T-cell (primary cell): ENCODE measurements around the gene FOXI3. TPM values are rescaled to one million over a fixed set of nuclear protein-coding genes. Genes with fewer than 3 reads are reported as not detected.

Experiments used
- ATAC-seq, 4 experiments: fragments of 200-7000 bp in 3 of 4; fragments of 150-1000 bp in 1 of 4; cut with Tn5 transposase; replicated peaks in 1 of 4; 1 replicate in 3 of 4; 2 replicates in 1 of 4; pipeline ENCODE4 v1.10.0; 2021; ENCODE audit warnings: moderate library complexity in 3 of 4, mild to moderate bottlenecking in 2 of 4, moderate number of reproducible peaks in 1 of 4
- CTCF ChIA-PET, 2 donors: fragments of 300-600 bp; sonication (Branson Sonifier 250); formaldehyde crosslinking; loops; one replicate each; lab custom pipeline; 2022; ENCODE audit warnings: antibody characterized with exemption in 2 of 2; lab: Charles Lee
- POLR2A ChIA-PET, 2 donors: fragments of 300-600 bp; sonication (Branson Sonifier 250); formaldehyde crosslinking; loops; one replicate each; lab custom pipeline; 2022; ENCODE audit warnings: antibody characterized with exemption in 2 of 2; lab: Charles Lee
- DNase-seq, 35 experiments: peaks; one replicate each; pipeline versions ENCODE4 v3.0.0 to v3.0.0-alpha.2; 2013 to 2023
- H3K27ac ChIP-seq: one replicate; pipeline ENCODE4 v1.5.1; 2013; ENCODE audit warnings: low read length
- H3K27me3 ChIP-seq, 2 experiments: replicated peaks in 1 of 2; 1 replicate in 1 of 2; 2 replicates in 1 of 2; pipeline versions ENCODE4 v1.6.1 to v1.7.0; 2013; ENCODE audit warnings: low read length in 1 of 2, mixed read lengths in 1 of 2; ENCODE audit not compliant: control insufficient read depth in 2 of 2, insufficient read depth in 2 of 2; ENCODE audit errors: extremely low read depth in 1 of 2
- H3K36me3 ChIP-seq, 2 donors: 1 replicate in 1 of 2; 2 replicates in 1 of 2; pipeline versions ENCODE4 v1.6.1 to v1.7.0; 2013; ENCODE audit warnings: low read length in 1 of 2; ENCODE audit not compliant: control insufficient read depth in 2 of 2, insufficient read depth in 1 of 2; ENCODE audit errors: extremely low read depth in 1 of 2
- H3K4me1 ChIP-seq, 2 experiments: 1 replicate in 1 of 2; 2 replicates in 1 of 2; pipeline versions ENCODE4 v1.6.1 to v1.7.0; 2013; ENCODE audit warnings: low read length in 2 of 2, mixed read lengths in 1 of 2; ENCODE audit not compliant: insufficient read depth in 2 of 2, control insufficient read depth in 1 of 2; ENCODE audit errors: extremely low read depth in 1 of 2
- H3K4me3 ChIP-seq, 2 donors: 1 replicate in 1 of 2; 2 replicates in 1 of 2; pipeline versions ENCODE4 v1.5.1 to v1.7.0; 2013; ENCODE audit warnings: mild to moderate bottlenecking in 2 of 2, low read length in 1 of 2, moderate library complexity in 1 of 2; ENCODE audit not compliant: control insufficient read depth in 1 of 2; ENCODE audit errors: extremely low read depth in 1 of 2
- H3K9me3 ChIP-seq: 2 replicates; pipeline ENCODE4 v1.7.0; 2013
- H3K27ac Mint-ChIP-seq, 2 donors: one replicate each; pipeline ENCODE4 v1.8.0; 2020 to 2021; ENCODE audit warnings: mild to moderate bottlenecking in 2 of 2, mixed read lengths in 2 of 2
- H3K27me3 Mint-ChIP-seq, 2 donors: one replicate each; pipeline ENCODE4 v1.8.0; 2021 to 2022; ENCODE audit warnings: mixed read lengths in 2 of 2
- H3K36me3 Mint-ChIP-seq: one replicate; pipeline ENCODE4 v1.8.0; 2021; ENCODE audit warnings: mixed read lengths
- H3K4me1 Mint-ChIP-seq, 3 donors: one replicate each; pipeline ENCODE4 v1.8.0; 2020 to 2022; ENCODE audit warnings: mixed read lengths in 3 of 3, mild to moderate bottlenecking in 1 of 3
- H3K4me3 Mint-ChIP-seq, 3 donors: one replicate each; pipeline ENCODE4 v1.8.0; 2020 to 2022; ENCODE audit warnings: mild to moderate bottlenecking in 3 of 3, mixed read lengths in 3 of 3, moderate library complexity in 3 of 3
- H3K9me3 Mint-ChIP-seq, 3 donors: one replicate each; pipeline ENCODE4 v1.8.0; 2020 to 2022; ENCODE audit warnings: mixed read lengths in 3 of 3
- WGBS: methylation state at CpG from one replicate; pipeline ENCODE4 v1.1.5; 2013; ENCODE audit warnings: missing lambda C conversion rate; ENCODE audit not compliant: insufficient coverage; 5-methylcytosine and 5-hydroxymethylcytosine counted together
- total RNA-seq, 35 experiments: library from RNA in 6 of 35; stranded (reverse) in 6 of 35; fragments of 120-200 nt in 1 of 35; gene quantifications; one replicate each; pipeline versions ENCODE4 v1.2.1 to v1.2.4 and lab custom pipeline; 2013 to 2026

The FOXI3 gene
- not detected for total RNA-seq
- not detected for total RNA-seq (2013)
- 0 to 0.11 (median 0) reads per million in 29 experiments for total RNA-seq (lab: John Stamatoyannopoulos, UW)

DNA sequence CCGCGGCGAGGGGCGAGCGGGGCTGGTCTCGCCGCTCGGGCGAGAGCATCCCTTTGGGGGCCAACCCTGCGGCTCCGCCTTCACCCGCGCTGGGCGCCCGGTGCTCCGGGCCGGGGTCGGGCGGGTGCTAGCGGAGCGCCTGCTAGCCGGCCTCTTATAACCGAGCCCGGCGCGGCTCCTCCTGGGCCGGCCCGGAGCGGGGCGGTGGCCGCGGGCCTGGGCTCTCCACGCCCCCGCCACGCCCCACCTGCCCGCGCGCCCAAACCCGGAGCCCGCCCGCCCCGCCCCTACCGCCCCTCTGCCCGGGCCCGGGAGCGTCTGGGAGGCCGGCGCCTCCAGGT lies at the start of gene FOXI3:
Gene FOXI3, minus strand, starts transcription at position 129 of the 341 bp plus-strand sequence. CDS start 158 bp downstream, outside the sequence.
- DNase-seq (peak in 1 of 35 experiments; percentile 1), ATAC-seq (peak in 3 of 4 experiments; percentile 23 to 34 (median 32))
- peak within 1 kb of the TSS; percentile 64 to 80 (median 75) for H3K4me3 Mint-ChIP-seq
- H3K27me3 Mint-ChIP-seq, result peaks cover 48 to 70% of the 10 kb centered on the region in 2 donors
- Histone ChIP-seq H3K9me3 (no peaks in the 10 kb centered on the region), H3K27me3 (peaks cover 23 to 54% of the 10 kb centered on the region in 2 experiments), H3K36me3 (no peaks in the 10 kb centered on the region), H3K4me1 (peaks cover 8 to 11% of the 10 kb centered on the region in 2 experiments), H3K4me3 (peak within 1 kb of the TSS in 1 of 2 donors; percentile 59), H3K27ac (no peak within 1 kb of the TSS)
- WGBS, result 2% methylated on average over 33 of the region's 48 CpGs
- peaks cover 0 to 15% (median 15%) of the 10 kb centered on the region in 3 donors for H3K4me1 Mint-ChIP-seq
- H3K9me3 Mint-ChIP-seq, result no peaks in the 10 kb centered on the region
- H3K27ac Mint-ChIP-seq, result peak within 1 kb of the TSS in 1 of 2 donors; percentile 27
- H3K36me3 Mint-ChIP-seq, result no peaks in the 10 kb centered on the region
- POLR2A ChIA-PET, result no interaction called here
- CTCF ChIA-PET, result no interaction called here

DNA sequence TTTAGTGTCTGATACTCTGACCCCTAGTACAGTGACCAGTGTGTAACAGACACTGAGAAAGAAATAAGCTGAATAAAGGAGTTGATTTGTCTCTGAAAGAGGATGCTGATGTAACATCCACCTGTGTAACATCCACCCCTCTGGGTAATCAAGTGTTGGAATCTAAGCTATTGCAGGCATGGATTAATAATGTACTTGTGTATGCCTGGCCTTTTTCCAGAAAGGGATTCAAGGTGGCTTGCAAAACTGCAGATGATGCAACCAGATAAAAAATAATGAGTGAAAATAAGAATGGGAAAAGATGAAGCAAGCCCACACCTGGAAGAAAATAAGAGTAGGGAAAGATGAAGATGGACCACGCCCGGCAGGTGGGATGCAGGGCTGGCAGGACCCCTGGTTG lies 48.2 kb upstream of the FOXI3 start:
- peaks cover 13 to 14% of the 10 kb centered on the region in 2 donors for H3K27me3 Mint-ChIP-seq
- H3K27ac Mint-ChIP-seq, result no peak overlapping the region
- H3K9me3 ChIP-seq, result no peaks in the 10 kb centered on the region
- ChIA-PET CTCF (no interaction called here), POLR2A (no interaction called here)
- H3K4me3 ChIP-seq, result no peak overlapping the region
- no peak overlapping the region for H3K4me3 Mint-ChIP-seq
- no peak for ATAC-seq
- H3K4me1 ChIP-seq, result no peaks in the 10 kb centered on the region
- no peaks in the 10 kb centered on the region for H3K4me1 Mint-ChIP-seq
- 100% methylated on average over 2 of the region's 2 CpGs for WGBS
- H3K36me3 Mint-ChIP-seq, result no peaks in the 10 kb centered on the region
- no peaks in the 10 kb centered on the region for H3K36me3 ChIP-seq
- peaks cover 0 to 9% of the 10 kb centered on the region in 2 experiments for H3K27me3 ChIP-seq
- no peak for DNase-seq
- H3K9me3 Mint-ChIP-seq, result peaks cover 3 to 9% (median 5%) of the 10 kb centered on the region in 3 donors
- H3K27ac ChIP-seq, result no peak overlapping the region

DNA sequence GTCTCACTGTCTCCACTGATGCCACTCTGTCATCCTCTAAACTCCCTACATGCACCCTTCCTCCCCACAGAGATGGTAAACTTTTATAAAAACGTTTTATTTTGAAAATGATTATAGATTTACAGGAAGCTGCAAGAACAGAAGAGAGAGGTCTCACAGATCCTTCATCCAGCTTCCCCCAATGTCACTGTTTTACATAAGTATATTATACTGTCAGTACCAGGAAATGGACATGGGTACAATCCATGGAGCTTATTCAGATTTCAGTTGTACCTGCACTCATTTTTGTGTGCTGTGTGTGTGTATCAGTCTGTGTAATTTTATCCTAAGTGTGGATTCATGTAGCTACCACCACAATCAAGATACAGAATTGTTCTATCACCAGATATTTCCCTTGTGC lies 46.7 kb upstream of the FOXI3 start:
- CTCF ChIA-PET, result no interaction called here
- ATAC-seq, result no peak
- no peak overlapping the region for H3K27ac ChIP-seq

DNA sequence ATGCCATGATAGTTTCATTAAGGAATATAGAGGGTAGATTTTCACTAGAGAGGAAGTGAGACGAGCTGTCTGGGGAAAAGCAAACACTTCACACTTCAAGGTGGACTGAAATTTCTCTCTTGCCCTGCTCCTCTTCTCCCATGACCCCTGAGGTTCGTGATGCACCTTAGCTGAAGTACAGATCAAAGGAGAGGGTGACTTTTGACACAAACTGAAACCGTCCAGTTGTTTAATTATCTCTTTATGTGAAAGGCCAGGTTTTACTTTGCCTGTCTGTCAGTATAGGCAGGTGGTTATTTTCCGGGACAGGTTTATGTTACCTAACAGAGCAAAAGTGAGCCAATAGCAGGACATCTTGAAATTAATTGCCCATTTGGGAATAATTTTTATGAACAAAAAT lies 41.0 kb upstream of the FOXI3 start:
- Mint-ChIP-seq H3K27me3 (peaks cover 14 to 17% of the 10 kb centered on the region in 2 donors), H3K9me3 (no peaks in the 10 kb centered on the region), H3K36me3 (no peaks in the 10 kb centered on the region), H3K4me1 (no peaks in the 10 kb centered on the region), H3K27ac (no peak overlapping the region), H3K4me3 (no peak overlapping the region)
- CTCF ChIA-PET, result no interaction called here
- 90% methylated on average over 2 of the region's 4 CpGs for WGBS
- no peak overlapping the region for H3K4me3 ChIP-seq
- DNase-seq (no peak), ATAC-seq (no peak)
- no peaks in the 10 kb centered on the region for H3K4me1 ChIP-seq
- H3K27ac ChIP-seq, result no peak overlapping the region
- no peaks in the 10 kb centered on the region for H3K9me3 ChIP-seq
- no peaks in the 10 kb centered on the region for H3K36me3 ChIP-seq
- POLR2A ChIA-PET, result no interaction called here
- H3K27me3 ChIP-seq, result peaks cover 0 to 10% of the 10 kb centered on the region in 2 experiments

More for the DNA sequence above, 46.7 kb upstream of the FOXI3 start:
- peaks cover 0 to 9% of the 10 kb centered on the region in 2 experiments for H3K27me3 ChIP-seq
- H3K36me3 ChIP-seq, result no peaks in the 10 kb centered on the region
- no peak overlapping the region for H3K27ac Mint-ChIP-seq
- WGBS, result no CpG with 5 or more reads among the region's 1 CpG
- peaks cover 16% of the 10 kb centered on the region in 2 donors for H3K27me3 Mint-ChIP-seq
- H3K4me3 Mint-ChIP-seq, result no peak overlapping the region
- no peak for DNase-seq
- no peak overlapping the region for H3K4me3 ChIP-seq
- H3K4me1 ChIP-seq, result no peaks in the 10 kb centered on the region
- POLR2A ChIA-PET, result no interaction called here
- no peaks in the 10 kb centered on the region for H3K36me3 Mint-ChIP-seq
- no peaks in the 10 kb centered on the region for H3K4me1 Mint-ChIP-seq
- H3K9me3 ChIP-seq, result no peaks in the 10 kb centered on the region
- peaks cover 3 to 9% (median 5%) of the 10 kb centered on the region in 3 donors for H3K9me3 Mint-ChIP-seq

DNA sequence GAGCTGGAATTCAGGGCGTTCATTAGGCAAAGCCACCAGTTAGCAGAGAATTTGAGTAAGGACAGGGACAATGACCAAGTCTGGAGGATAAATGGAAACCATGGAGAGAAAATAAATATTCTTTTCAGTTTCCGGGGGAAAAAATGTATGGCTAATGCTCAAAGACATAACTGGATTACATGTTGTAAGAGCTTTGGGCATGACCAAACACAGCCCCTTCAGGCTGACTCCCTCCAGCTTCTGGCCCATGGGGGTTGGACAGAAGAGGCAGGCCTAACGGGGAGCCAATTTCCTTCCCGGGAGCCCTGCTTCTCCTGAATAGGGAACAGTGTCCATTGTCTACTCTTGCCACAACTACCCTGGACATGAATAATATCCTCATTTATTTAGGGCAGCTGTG lies 39.5 kb upstream of the FOXI3 start:
- ATAC-seq (no peak), DNase-seq (no peak)
- Histone ChIP-seq H3K36me3 (no peaks in the 10 kb centered on the region), H3K4me1 (no peaks in the 10 kb centered on the region), H3K4me3 (no peak overlapping the region), H3K27me3 (peaks cover 0 to 10% of the 10 kb centered on the region in 2 experiments), H3K9me3 (no peaks in the 10 kb centered on the region), H3K27ac (no peak overlapping the region)
- ChIA-PET CTCF (no interaction called here), POLR2A (no interaction called here)
- no peaks in the 10 kb centered on the region for H3K36me3 Mint-ChIP-seq
- H3K27me3 Mint-ChIP-seq, result peaks cover 14 to 17% of the 10 kb centered on the region in 2 donors
- H3K27ac Mint-ChIP-seq, result no peak overlapping the region
- H3K4me1 Mint-ChIP-seq, result no peaks in the 10 kb centered on the region
- WGBS, result 100% methylated on average over 3 of the region's 4 CpGs
- H3K9me3 Mint-ChIP-seq, result no peaks in the 10 kb centered on the region
- no peak overlapping the region for H3K4me3 Mint-ChIP-seq

DNA sequence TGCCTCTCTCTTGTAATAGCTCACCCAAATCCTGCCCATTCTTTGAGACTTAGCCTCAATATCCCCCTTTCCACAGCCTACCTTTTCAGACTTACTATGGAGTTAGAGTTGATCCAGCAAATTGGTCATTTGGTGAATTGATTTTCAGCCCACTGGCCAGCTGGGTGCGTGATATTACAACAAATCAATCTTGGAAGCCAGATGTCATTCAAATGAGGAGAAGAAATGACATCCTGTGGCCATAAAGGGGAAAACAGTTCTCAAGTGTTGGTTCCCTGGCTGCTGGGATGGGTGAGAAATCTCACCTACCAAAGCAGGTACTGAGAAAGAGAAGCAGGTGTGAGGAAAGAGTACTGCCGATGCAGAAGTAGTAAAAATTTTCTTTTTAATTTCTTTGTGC lies 36.7 kb upstream of the FOXI3 start:
- POLR2A ChIA-PET, result no interaction called here
- H3K36me3 Mint-ChIP-seq, result no peaks in the 10 kb centered on the region
- H3K4me1 ChIP-seq, result no peaks in the 10 kb centered on the region
- peaks cover 8% of the 10 kb centered on the region in 2 donors for H3K27me3 Mint-ChIP-seq
- H3K4me1 Mint-ChIP-seq, result no peaks in the 10 kb centered on the region
- CTCF ChIA-PET, result no interaction called here
- no peak overlapping the region for H3K4me3 Mint-ChIP-seq
- no peaks in the 10 kb centered on the region for H3K9me3 Mint-ChIP-seq
- H3K27ac Mint-ChIP-seq, result no peak overlapping the region
- H3K27ac ChIP-seq, result no peak overlapping the region
- H3K27me3 ChIP-seq, result peaks cover 0 to 7% of the 10 kb centered on the region in 2 experiments
- H3K9me3 ChIP-seq, result no peaks in the 10 kb centered on the region
- no peak overlapping the region for H3K4me3 ChIP-seq
- no peak for ATAC-seq
- DNase-seq, result no peak
- 67% methylated on average over 1 of the region's 2 CpGs for WGBS
- no peaks in the 10 kb centered on the region for H3K36me3 ChIP-seq

DNA sequence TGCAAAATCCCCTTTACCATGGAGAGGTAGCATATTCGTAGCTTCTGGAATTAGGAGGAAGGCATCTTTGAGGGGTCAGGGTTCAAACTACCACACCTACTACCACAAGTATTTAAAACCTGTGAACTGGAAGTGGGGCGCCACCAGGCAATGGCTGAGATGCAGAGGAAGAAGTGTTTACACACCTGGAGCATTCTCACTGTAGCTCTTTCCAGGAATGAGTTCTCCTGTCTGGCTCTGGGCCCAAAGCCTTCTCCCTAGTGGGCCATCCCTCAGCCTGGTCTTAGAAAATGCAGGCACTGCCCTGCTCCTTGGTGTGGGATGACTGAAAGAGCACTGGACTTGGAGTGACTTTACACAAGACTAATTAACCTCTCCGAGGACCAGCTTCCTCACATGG lies 30.7 kb upstream of the FOXI3 start:
- Mint-ChIP-seq H3K27me3 (peaks cover 8 to 19% of the 10 kb centered on the region in 2 donors), H3K4me1 (no peaks in the 10 kb centered on the region), H3K27ac (no peak overlapping the region), H3K9me3 (no peaks in the 10 kb centered on the region), H3K36me3 (no peaks in the 10 kb centered on the region), H3K4me3 (no peak overlapping the region)
- H3K9me3 ChIP-seq, result no peaks in the 10 kb centered on the region
- H3K27me3 ChIP-seq, result peaks cover 0 to 15% of the 10 kb centered on the region in 2 experiments
- no CpG with 5 or more reads among the region's 3 CpGs for WGBS
- ATAC-seq (no peak), DNase-seq (no peak)
- H3K27ac ChIP-seq, result no peak overlapping the region
- H3K36me3 ChIP-seq, result no peaks in the 10 kb centered on the region
- no peak overlapping the region for H3K4me3 ChIP-seq
- no peaks in the 10 kb centered on the region for H3K4me1 ChIP-seq
- CTCF ChIA-PET, result no interaction called here
- POLR2A ChIA-PET, result no interaction called here
